AG08395 (cell line): ENCODE data around the gene ZSCAN26.

ENCODE experiments used
- DNase-seq: peaks from one replicate; pipeline ENCODE4 v3.0.0; 2012; ENCODE audit warnings: mixed read lengths, low spot score

The ZSCAN26 gene

DNA sequence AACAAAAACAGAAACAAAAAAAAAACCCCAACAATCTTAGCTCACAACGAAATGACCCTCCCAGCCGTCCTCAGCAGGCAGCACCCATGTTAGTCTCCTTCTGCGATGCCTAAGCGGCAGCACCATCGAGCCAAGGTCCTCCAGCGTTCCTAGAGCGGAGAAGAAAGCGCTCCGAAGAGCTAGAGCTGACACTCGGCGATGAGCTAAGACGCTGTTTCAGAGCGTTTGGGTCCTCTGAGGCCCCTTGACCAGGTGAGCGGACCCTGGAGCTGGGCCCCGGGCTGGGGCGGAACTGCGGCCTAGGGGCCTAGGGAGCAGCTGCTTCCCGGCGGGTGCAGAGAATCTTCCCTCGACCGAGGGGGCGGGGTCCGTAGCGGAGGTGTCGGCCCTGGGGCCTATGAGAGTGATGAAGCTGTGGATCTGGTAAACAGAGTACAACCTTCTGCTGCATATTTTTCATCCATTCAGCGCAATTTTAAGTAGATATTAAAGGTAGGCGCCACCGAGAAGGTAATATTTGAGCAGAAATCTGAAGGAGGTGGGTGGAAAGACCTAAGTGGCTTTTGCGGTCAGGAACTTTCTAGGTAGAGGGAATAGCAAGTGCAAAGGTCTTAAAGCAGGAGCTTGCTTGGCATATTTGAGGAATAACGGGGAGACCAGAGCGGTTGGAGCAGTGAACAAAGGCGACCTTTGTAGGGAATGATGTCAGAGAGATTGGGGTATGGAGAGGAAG is at the start of gene ZSCAN26:
Gene ZSCAN26, plus strand, starts transcription at position 182 of the 733 bp plus-strand sequence. CDS start 4,777 bp downstream, outside the sequence.
- DNase-seq = peak; percentile 78

DNA sequence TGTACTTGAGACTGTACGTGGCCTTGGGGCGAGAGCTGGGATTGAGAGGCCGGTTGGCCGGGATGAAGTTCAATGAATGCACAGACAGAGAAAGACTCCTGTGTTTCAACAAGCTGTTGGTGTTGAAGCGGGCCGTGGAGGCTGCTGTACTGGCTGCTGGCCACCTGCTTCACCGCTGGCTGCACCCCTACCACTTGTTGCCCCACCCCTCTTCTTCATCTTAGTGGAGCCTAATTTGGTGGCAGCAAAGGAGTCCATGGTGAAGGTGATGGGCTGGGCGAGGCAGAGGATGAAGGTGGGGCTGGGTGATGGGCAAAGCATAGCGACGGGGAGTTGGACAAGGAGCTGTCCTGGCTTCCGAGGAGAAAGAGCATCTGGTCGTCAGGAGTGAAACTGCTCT is 49.1 kb upstream of the ZSCAN26 start:
- no peak for DNase-seq

DNA sequence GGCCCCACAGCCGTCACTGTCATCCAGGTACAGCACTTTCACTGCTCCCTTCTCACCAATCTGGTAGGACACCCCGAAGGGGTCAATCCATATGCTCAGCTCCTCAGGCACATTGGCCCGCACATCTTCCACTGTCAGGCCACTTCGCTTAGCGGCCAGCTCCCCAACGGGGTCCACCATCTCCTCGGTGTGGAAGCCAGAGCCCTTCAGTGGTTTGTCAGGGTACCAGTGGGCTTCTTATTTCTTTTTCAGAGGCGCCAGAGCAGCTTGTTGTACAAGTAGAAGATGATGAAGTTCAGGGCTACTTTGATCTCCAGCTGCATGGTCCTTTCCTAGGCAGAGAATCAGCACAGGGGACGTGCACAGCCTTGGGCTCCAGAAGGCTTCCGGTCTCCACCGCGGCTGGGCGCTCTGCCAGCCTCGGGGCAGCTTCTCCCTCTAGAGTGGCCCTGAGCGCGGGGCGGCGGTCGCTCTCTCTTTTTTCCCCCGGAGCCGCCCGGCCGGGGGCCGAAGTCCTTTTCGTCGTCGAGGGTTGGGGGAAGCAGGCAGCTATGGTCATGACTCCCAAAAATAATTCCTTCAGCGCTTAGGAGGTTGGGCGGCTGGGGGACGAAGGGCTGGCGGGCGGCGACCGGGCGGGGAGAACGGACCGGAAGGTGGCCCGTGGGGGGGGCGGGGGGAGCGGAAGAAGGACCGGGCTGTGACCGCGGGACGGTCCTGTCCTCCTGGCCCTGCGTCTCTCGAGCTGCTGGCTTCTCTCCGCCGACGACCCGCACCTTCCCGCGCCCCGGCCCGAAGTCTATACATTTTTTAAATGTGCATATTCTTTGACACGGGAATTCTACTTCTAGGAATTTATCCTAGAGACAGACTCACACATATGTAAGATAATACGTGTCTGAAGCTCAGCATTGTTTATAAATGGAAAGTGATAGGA is 48.4 kb upstream of the ZSCAN26 start:
- DNase-seq = peak; percentile 82

DNA sequence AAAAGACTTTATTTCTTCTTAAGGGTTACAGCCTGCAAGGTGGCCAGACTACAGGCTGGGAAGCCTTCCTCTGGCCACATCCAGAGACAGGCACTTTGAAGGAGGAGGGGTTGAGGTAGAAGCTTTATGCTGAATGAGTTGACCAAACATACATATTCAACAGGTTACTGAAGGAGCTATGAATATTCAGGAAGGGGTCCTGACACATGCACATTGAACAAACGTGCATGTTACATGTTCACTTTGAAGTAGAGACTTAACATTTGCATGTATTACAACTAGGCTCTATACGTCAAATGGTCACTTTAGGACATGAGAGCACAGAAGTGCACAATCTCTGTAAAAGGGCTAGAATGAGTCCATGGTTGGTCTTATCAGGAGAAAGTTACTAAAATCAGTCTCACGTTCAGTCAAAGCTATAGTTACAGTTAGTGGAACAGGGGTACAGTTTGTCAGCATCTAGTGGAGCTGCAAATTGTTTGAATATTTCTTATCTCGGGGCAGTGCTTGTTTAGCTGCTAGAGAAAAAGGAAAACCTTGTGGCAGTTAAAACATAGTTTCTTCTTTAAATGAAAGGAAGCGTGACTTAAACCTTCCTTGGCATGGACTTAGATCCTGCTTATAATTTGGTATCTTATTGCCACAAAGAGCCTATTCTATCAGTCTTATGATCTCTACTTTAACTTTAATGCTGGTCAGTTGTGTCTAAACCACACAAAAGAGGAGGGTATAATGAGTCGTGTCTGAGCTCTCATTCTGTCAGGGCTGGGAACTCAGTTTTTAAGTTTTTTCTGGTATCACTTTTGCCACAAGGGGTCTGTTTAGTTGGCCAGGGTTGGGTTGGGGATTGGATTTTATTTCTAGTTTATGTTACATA is 46.4 kb upstream of the ZSCAN26 start:
- no peak for DNase-seq

DNA sequence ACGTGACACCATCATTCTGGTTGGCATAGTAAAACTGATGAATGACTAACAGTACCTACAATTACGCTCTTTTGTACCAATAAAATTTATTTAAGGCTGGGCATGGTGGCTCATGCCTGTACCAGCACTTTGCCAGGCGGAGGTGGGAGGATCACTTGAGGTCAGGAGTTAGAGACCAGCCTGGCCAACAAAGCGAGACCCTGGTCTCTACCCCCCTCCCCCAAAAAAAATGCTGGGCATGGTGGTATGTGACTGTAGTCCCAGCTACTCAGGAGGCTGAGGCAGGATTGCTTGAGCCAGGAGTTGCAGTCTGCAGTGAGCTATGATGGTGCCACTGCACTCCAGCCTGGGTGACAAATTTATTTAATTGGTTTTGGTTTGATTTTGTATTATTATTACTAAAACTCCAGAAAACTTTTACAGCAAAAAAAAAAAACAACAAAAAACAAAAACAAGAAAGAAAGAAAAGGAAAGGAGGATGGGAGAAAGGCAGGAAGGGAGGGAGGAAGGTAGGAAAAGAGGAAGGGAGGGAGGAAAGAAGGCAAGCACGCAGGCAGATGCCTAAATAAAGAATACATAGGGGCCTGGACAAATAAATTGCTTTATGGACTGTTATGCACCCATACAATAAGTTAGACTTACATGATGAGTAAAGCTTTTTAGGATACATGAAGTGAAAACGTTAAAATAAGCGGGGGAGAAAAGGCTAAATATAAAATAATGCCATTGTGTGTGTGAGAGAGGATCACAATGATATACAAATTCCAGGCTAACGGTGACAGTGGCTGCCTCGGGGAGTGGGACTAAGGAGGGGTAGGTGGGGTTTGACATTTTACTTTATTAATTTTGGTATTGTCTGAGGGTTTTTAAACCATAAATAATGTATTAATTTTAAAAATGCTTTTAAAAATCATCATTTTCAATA is 42.5 kb upstream of the ZSCAN26 start:
- no peak for DNase-seq

DNA sequence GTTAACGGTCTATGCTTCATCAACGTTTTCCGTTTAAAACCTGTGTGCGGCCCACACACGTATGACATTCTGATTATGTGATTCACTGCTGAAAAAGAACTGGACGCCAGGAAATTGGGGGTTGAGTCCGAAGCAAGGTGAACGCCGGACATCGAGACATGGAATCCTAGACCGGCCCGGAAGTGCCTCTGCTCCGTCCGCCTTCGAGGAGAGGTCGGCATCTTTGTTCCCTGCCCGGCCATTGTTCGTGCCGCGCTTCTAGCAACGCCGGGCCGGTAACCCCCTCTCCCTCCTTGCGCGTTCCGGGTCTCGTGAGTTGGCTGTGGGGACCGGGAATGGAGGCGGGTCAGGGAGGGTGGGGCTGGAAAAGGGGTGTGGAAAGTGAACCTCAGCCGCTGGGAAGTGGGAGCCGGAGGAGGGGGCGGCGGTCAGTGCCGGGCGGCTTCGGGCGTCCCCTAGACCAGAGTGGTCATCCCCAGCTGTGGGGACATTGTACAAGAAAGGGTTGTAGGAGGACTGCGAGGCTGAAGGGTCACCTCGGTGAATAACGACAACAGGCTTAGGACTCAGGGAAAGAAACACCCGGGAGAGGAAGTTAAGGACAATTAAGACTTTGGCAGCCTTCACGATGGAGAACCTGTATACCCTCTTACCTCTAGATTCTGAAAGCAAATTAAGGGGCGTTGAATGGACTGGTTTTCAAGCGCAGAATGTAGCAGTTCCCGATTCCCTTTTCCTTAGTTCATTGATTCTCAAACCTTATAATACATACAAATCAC is 41.7 kb upstream of the ZSCAN26 start, which contains the start of gene ZSCAN9:
Gene ZSCAN9, plus strand, starts transcription at position 220 of the 779 bp plus-strand sequence. CDS start 1,810 bp downstream, outside the sequence.
- peak; percentile 85 for DNase-seq

DNA sequence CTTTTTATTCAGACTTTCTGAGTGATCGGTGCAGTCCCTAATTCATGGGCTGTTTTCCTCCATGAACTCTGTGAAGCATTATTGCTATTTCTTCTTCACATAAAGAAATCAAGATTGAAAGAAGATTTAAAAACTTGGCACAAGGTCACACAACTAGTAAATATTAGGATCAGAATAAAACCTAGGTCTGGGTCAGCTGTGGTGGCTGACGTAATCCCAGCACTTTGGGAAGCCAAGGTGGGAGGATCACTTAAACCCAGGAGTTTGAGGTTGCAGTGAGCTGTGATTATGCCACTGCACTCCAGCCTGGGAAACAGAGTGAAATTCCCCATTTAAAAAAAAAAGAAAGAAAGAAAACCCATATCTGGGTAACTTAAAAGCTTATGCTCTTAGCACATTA is 40.5 kb upstream of the ZSCAN26 start:
- no peak for DNase-seq

DNA sequence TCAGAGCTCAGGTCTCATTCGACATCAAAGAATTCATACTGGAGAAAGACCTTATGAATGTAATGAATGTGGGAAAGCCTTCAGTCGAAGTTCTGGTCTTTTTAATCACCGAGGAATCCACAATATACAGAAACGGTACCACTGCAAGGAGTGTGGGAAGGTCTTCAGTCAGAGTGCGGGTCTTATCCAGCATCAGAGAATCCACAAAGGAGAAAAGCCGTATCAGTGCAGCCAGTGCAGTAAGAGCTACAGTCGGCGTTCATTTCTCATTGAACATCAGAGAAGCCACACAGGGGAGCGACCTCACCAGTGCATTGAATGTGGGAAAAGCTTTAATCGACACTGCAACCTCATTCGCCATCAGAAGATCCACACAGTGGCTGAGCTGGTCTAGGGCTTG is 34.2 kb upstream of the ZSCAN26 start:
- DNase-seq = no peak

DNA sequence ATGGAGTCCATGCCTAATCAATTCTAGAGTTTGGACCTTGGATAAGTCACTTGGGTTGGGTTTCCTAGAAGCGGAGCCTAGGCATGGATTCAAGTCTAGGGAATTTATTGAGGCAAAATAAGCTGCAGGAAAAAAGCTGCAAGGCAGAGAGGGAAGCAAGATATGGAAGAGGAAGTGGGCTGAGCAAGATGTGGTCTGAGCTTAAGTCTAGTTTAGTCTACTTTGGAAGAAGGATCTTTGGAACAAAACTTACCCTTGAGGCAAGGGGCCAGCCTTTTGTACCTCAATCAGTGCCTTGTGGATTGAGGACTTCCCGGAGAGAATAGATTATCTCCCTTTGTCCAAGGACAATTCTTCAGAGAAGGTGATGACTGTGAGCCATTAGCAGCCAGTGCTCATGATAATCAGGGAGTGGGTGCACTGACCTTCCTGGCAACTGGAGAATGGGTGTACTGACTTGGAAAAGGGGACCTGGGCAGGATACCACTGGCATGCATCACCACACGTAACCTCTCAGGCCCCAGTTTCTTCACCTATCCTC is 31.0 kb upstream of the ZSCAN26 start:
- no peak for DNase-seq

DNA sequence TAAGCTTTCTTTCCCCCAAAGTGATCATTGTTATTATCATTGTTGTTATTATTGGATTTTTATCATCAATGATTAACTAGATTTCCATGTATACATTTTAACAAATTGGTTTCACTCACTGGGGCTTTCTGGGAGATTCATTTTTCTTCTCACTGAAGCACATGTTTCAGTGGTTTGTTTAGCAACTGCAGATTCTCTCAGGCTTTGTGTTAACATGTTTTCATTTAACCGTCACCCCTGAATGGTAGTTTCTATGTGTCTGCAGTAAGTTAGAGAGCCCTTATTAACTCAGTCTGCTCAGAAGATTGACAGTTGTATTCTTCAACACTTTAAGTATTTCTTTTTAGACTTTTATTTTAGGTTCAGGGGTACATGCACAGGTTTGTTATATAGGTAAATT is 27.3 kb upstream of the ZSCAN26 start:
- no peak for DNase-seq

DNA sequence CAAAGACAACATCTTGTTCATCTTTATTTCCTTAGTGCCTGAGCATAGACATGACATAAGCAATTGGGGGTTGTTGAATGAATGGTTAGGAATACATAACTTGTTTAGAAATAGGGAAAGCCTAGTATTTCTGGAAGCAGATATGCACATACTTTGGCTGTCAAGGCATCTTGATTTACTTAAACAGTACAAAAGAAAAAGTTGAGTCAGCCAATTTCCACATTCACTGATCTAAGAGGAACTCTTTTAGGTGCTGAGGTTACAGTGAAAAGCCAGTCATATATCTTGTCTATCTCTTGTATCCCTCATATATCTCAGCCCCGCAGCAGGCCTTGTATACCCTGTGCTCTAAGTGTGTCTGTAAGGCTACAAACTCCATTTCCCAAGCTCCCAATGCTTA is 26.5 kb upstream of the ZSCAN26 start:
- DNase-seq = no peak

DNA sequence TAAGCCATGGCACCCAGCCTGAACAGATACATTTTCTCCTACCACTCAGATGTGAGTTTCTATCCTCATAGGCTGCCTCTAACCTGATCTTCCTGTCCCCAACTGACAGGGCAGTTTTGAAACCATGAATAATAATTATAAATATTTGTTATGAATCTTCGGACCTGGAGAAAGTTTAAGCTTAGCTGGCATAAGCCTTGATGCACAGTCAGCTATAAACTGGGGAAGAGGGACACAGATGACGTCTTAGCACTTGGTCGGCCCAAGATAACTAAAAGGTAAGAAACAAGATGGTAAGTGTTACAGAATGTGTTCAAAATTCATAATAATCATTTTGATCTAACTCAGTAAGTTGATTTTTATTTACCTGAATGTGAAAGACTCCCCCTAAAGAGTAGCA is 23.0 kb upstream of the ZSCAN26 start:
- no peak for DNase-seq

DNA sequence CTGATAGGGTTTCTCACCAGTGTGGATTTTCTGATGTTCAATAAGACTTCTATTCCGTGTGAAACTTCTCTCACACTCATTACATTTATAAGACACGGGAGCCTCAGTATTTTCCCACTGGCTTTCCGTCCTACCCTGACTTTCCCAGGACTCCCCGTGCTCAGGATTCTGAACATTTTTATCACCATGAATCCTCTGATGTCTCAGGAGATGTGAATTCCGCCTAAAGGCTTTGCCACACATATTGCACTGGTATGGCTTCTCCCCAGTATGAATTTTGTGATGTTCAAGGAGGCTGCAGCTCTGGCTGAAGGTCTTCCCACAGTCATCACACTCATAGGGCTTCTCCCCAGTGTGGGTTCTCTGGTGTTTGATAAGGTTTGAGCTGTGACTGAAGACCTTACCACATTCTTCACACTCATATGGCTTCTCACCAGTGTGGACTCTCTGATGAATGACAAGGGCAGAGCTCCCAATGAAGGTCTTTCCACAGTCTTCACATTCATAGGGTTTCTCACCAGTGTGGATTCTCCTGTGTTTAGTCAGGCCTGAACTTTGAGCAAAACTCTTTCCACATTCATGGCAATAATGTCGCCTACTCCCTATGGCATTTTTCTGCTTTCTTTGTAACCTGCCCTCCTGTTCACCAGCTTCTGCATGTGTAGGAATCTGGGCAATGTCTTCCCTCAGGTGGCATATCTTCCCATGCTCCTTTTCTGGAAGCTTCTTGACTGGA is 21.6 kb upstream of the ZSCAN26 start:
- no peak for DNase-seq

DNA sequence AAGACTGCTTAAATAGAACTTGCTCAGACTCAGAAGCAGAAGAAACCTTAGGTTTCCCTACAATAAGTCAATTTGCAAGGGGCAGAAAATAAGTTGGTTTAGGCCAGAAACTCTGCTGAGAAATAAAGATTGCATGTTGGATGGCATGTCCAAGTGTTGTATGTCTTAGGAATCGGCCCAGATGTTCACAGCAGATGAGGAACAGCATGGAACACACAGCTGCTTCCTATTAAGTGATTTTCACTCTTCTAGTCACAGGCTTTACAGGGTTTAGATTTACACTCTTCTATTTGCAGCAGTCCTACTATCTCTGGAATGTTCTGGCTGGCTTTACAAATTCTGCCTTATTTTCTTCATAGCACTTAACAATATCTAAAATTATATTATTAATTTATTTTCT is 18.0 kb upstream of the ZSCAN26 start:
- DNase-seq = no peak

DNA sequence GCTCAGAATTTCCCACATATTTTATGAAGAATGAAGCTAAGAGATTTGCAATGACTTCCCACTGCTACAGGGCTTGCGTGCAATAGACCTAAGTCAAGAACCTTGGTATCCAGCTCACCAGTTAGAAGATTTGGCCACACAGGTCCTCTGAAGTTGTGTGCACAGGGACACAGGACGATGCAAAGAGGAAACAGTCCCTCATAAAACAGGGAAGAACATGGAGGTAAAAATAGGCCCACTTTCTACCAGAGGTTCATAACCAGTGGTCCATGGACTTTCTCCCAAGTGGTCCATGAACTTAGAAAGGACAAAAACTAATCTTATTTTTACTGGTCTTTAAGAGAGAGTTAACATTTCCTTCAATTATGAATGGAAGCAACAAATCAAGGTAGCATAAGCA is 16.2 kb upstream of the ZSCAN26 start:
- no peak for DNase-seq

DNA sequence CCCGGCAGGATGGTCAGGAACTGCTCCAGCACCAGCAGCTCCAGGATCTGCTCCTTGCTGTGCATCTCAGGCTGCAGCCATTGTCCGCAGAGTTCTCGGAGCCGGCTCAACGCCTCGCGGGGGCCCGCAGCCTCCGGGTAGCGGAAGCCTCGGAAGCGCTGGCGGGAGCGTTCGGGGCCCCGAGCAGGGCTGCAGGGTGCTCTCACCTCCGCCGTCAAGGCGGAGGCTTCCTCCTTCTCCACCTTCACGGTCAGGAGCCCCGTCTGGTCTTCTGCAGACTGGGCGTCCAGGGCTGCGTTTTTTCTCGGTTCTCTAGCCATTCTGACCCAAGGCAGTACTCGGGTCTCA is 15.3 kb upstream of the ZSCAN26 start:
- DNase-seq = peak; percentile 13

DNA sequence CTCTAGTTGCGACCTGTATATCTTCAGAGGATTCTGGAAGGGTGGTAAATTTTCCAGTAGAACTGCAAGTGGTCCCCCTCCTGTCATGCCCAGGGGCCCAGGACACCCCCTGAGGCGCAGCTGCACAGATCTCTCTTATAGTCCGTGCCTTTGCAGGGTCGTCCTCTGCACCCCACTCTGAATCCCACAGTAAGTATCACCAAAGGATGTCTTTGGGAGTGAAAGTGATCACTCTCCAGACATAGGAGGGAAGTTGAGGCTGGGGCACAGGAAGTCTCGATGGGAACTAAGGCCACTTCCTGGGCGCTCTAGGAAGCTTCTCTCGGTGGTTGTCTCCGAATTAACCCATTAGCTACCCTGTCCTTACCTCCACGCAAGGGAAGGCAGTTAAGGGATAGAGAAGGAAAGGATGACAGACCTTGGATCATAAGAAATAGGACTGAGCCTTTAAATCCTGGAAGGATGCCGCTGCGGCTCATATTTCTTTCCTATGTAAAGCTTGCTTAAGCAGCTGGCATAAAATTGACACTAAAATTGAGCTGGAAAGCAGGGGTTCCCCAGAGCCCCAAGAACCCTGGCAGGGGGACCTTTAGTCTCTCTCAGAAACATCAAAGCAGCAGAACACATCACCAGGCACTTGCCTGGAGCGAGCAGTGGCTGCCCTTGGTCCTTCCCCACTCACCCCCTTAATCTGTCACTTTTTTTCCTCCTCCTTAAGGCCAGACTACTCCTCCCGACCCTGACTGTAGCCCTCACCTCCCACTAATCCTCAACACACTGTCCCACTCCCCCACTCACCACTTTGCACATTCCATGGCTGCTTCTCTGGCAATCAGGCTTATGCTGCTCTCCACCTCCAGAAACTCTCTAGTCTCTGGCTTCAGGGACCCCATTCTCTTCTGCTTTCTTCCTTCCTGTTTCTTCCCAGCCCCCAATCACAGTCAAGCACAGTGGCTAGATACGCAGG is 14.7 kb upstream of the ZSCAN26 start, which contains the start of gene ZKSCAN4:
Gene ZKSCAN4, minus strand, starts transcription at position 261 of the 967 bp plus-strand sequence. CDS start 289 bp downstream, outside the sequence.
- peak; percentile 92 for DNase-seq

DNA sequence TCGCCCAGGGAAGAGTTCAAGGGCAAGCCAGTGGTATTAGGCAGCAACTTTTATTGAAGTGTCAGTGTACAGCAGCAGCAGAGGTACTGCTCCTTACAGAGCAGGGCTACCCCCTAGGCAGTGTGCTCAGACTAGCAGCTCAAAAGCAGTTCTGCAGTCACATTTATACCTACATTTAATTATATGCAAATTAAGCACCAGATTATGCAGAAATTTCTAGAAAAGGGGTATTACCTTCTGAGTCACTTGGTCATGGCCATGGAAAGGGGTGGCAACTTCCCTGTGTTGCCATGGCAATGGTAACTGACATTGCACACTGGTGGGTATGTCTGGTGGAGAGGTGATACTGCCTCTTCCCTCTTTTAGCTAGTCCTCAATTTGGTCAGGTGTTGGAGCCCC is 12.8 kb upstream of the ZSCAN26 start:
- DNase-seq = no peak
